IMR-90 (cell line): ENCODE data around the gene AKAP13. TPM values are rescaled to one million over a fixed set of nuclear protein-coding genes. Genes with fewer than 3 reads are reported as not detected.

Experiments used
- ATAC-seq: fragments of 200-7000 bp; cut with Tn5 transposase; 2 replicates; pipeline ENCODE4 v1.9.1; 2020; ENCODE audit warnings: low read depth, mild to moderate bottlenecking, moderate library complexity
- BruUV-seq: library from RNA; stranded (reverse); fragments of 400-500 nt; replicated peaks from 2 replicates; lab custom pipeline; 2021; lab: Mats Ljungman, UMichigan
- CTCF ChIA-PET: fragments of 300-600 bp; formaldehyde crosslinking; extraction: SDS; loops from one replicate; lab custom pipeline; 2021; ENCODE audit warnings: antibody characterized with exemption; lab: Yijun Ruan, JAX
- POLR2A ChIA-PET: fragments of 300-600 bp; sonication (Branson Sonifier 250); formaldehyde crosslinking; loops from one replicate; lab custom pipeline; 2022; ENCODE audit warnings: antibody characterized with exemption; ENCODE audit not compliant: unreplicated experiment; lab: Charles Lee
- DNase-seq: peaks from one replicate; pipeline ENCODE4 v3.0.0; 2013
- H2AFZ ChIP-seq: replicated peaks from 2 replicates; pipeline ENCODE3; 2013; ENCODE audit warnings: low read length, mild to moderate bottlenecking; ENCODE audit not compliant: poor library complexity
- H2AK5ac ChIP-seq: 2 replicates; pipeline ENCODE4 v1.6.1; 2013; ENCODE audit warnings: low read depth, low read length, inconsistent platforms
- H2AK9ac ChIP-seq: replicated peaks from 2 replicates; pipeline ENCODE3; 2013; ENCODE audit warnings: mild to moderate bottlenecking, low read depth, low read length, moderate library complexity; ENCODE audit not compliant: poor library complexity
- H2BK120ac ChIP-seq: 2 replicates; pipeline ENCODE4 v1.6.1; 2013; ENCODE audit warnings: low read depth, low read length, inconsistent platforms
- H2BK15ac ChIP-seq: 3 replicates; pipeline ENCODE4 v1.6.1; 2013; ENCODE audit warnings: low read depth, low read length, inconsistent platforms
- H2BK20ac ChIP-seq: 2 replicates; pipeline ENCODE4 v1.6.1; 2013; ENCODE audit warnings: low read depth, mild to moderate bottlenecking, inconsistent platforms, low read length, moderate library complexity
- H2BK5ac ChIP-seq: 2 replicates; pipeline ENCODE4 v1.6.1; 2013; ENCODE audit warnings: mild to moderate bottlenecking, low read depth, low read length, inconsistent platforms; ENCODE audit not compliant: poor library complexity, severe bottlenecking
- H3K14ac ChIP-seq: replicated peaks from 2 replicates; pipeline ENCODE4 v1.6.1; 2013; ENCODE audit warnings: low read depth, low read length, inconsistent platforms
- H3K18ac ChIP-seq: 2 replicates; pipeline ENCODE4 v1.6.1; 2013; ENCODE audit warnings: low read depth, low read length, control low read depth
- H3K23ac ChIP-seq: 2 replicates; pipeline ENCODE4 v1.6.1; 2013; ENCODE audit warnings: low read depth, low read length, inconsistent platforms
- H3K27ac ChIP-seq: 2 replicates; pipeline ENCODE4 v1.5.1; 2013; ENCODE audit warnings: mild to moderate bottlenecking, control low read depth, low read length; ENCODE audit not compliant: insufficient read depth
- H3K27me3 ChIP-seq: 2 replicates; pipeline ENCODE4 v1.6.1; 2013; ENCODE audit warnings: low read length; ENCODE audit not compliant: control insufficient read depth, insufficient read depth
- H3K36me3 ChIP-seq: 2 replicates; pipeline ENCODE4 v1.6.1; 2013; ENCODE audit warnings: low read length, mixed read lengths; ENCODE audit not compliant: control insufficient read depth, insufficient read depth
- H3K4ac ChIP-seq: 2 replicates; pipeline ENCODE4 v1.6.1; 2013; ENCODE audit warnings: low read depth, low read length, inconsistent platforms
- H3K4me1 ChIP-seq: 2 replicates; pipeline ENCODE4 v1.6.1; 2013; ENCODE audit warnings: low read length, mixed read lengths; ENCODE audit not compliant: control insufficient read depth, insufficient read depth
- H3K4me2 ChIP-seq: 2 replicates; pipeline ENCODE4 v1.6.1; 2013; ENCODE audit warnings: low read depth, mild to moderate bottlenecking, control low read depth, low read length, moderate library complexity
- H3K4me3 ChIP-seq: 2 replicates; pipeline ENCODE4 v1.5.1; 2013; ENCODE audit warnings: low read depth, mild to moderate bottlenecking, control low read depth, low read length, moderate library complexity; ENCODE audit not compliant: insufficient read depth
- H3K56ac ChIP-seq: 2 replicates; pipeline ENCODE4 v1.6.1; 2013; ENCODE audit warnings: low read length, inconsistent platforms; ENCODE audit not compliant: insufficient read depth; ENCODE audit errors: extremely low read depth
- H3K79me1 ChIP-seq, 2 experiments: 2 replicates each; pipeline ENCODE4 v1.6.1; 2013; ENCODE audit warnings: low read length in 2 of 2, inconsistent platforms in 1 of 2, low read depth in 1 of 2
- H3K9ac ChIP-seq: 2 replicates; pipeline ENCODE4 v1.6.1; 2013; ENCODE audit warnings: low read depth, low read length, control low read depth
- H3K9me1 ChIP-seq: 2 replicates; pipeline ENCODE4 v1.6.1; 2013; ENCODE audit warnings: low read length, inconsistent platforms; ENCODE audit not compliant: insufficient read depth
- H3K9me3 ChIP-seq: 2 replicates; pipeline ENCODE4 v1.6.1; 2013; ENCODE audit warnings: low read length; ENCODE audit not compliant: control insufficient read depth, insufficient read depth
- H4K20me1 ChIP-seq: 2 replicates; pipeline ENCODE4 v1.6.1; 2013; ENCODE audit warnings: low read length, inconsistent platforms; ENCODE audit not compliant: insufficient read depth
- H4K5ac ChIP-seq: 2 replicates; pipeline ENCODE4 v1.6.1; 2013; ENCODE audit warnings: mild to moderate bottlenecking, low read depth, low read length, control low read depth
- H4K8ac ChIP-seq, 2 experiments: 2 replicates each; pipeline ENCODE4 v1.6.1; 2013; ENCODE audit warnings: low read depth in 2 of 2, low read length in 2 of 2, control low read depth in 1 of 2, inconsistent platforms in 1 of 2
- H4K91ac ChIP-seq: 2 replicates; pipeline ENCODE4 v1.6.1; 2013; ENCODE audit warnings: low read depth, low read length, inconsistent platforms; ENCODE audit not compliant: insufficient read depth
- BHLHE40 ChIP-seq: fragments of 150-350 bp; IDR thresholded peaks from 2 replicates; pipeline ENCODE4 v1.6.1; 2016; ENCODE audit warnings: mild to moderate bottlenecking, low read depth, low read length
- CEBPB ChIP-seq: IDR thresholded peaks from 2 replicates; pipeline ENCODE4 v1.6.1; 2012; ENCODE audit warnings: low read depth, low read length, improper control_type of control experiment
- CHD1 ChIP-seq: IDR thresholded peaks from 2 replicates; pipeline ENCODE4 v1.6.1; 2012; ENCODE audit warnings: low read depth, low read length, improper control_type of control experiment
- FOS ChIP-seq: fragments of 150-350 bp; IDR thresholded peaks from 2 replicates; pipeline ENCODE4 v1.6.1; 2016; ENCODE audit warnings: low read depth, low read length
- MAFK ChIP-seq: IDR thresholded peaks from 2 replicates; pipeline ENCODE4 v1.6.1; 2012; ENCODE audit warnings: low read depth, low read length, improper control_type of control experiment
- MAZ ChIP-seq: IDR thresholded peaks from 2 replicates; pipeline ENCODE4 v1.6.1; 2012; ENCODE audit warnings: low read depth, mild to moderate bottlenecking, low read length, improper control_type of control experiment, moderate library complexity, borderline replicate concordance
- MXI1 ChIP-seq: IDR thresholded peaks from 2 replicates; pipeline ENCODE4 v1.6.1; 2012; ENCODE audit warnings: low read depth, mild to moderate bottlenecking, low read length, moderate library complexity, borderline replicate concordance
- NFE2L2 ChIP-seq: fragments of 150-350 bp; IDR thresholded peaks from 2 replicates; pipeline ENCODE4 v1.6.1; 2016; ENCODE audit warnings: low read depth, mild to moderate bottlenecking, low read length
- POLR2A ChIP-seq: IDR thresholded peaks from 2 replicates; pipeline ENCODE4 v1.6.1; 2012; ENCODE audit warnings: mild to moderate bottlenecking, low read depth, low read length
- RAD21 ChIP-seq: IDR thresholded peaks from 2 replicates; pipeline ENCODE4 v1.6.1; 2012; ENCODE audit warnings: low read length, improper control_type of control experiment
- RCOR1 ChIP-seq: IDR thresholded peaks from 2 replicates; pipeline ENCODE4 v1.6.1; 2012; ENCODE audit warnings: mild to moderate bottlenecking, low read length, improper control_type of control experiment; ENCODE audit not compliant: insufficient replicate concordance
- RFX5 ChIP-seq: IDR thresholded peaks from 2 replicates; pipeline ENCODE4 v1.8.0; 2012; ENCODE audit warnings: low read depth, mild to moderate bottlenecking, low read length, moderate library complexity
- SMC3 ChIP-seq: fragments of 150-350 bp; IDR thresholded peaks from 2 replicates; pipeline ENCODE4 v1.6.1; 2016; ENCODE audit warnings: low read depth, mild to moderate bottlenecking, antibody characterized with exemption, low read length, moderate library complexity
- WGBS, 2 experiments: methylation state at CpG; one replicate each; pipeline versions ENCODE4 v1.1.5 to v1.1.7; 2013; ENCODE audit warnings: missing lambda C conversion rate in 2 of 2; ENCODE audit not compliant: insufficient read length in 1 of 2; ENCODE audit errors: extremely low coverage in 2 of 2; 5-methylcytosine and 5-hydroxymethylcytosine counted together
- dilution Hi-C: fragments of 300-500 bp; cut with HindIII; formaldehyde crosslinking; loops from one replicate; pipeline ENCODE4 v1.14.3; 2018; ENCODE audit warnings: low sequenced_read_pairs; ENCODE audit not compliant: unreplicated experiment
- in situ Hi-C: fragments of 300-500 bp; cut with MboI; formaldehyde crosslinking; loops from 3 replicates; pipeline ENCODE4 v1.14.3; 2019; ENCODE audit warnings: low sequenced_read_pairs, inconsistent platforms, mixed read lengths
- intact Hi-C: fragments of 100-400 bp; cut with micrococcal nuclease; formaldehyde crosslinking; loops from 2 replicates; pipeline ENCODE4 v1.10.0; 2022
- polyA plus RNA-seq, 3 experiments: library from polyadenylated mRNA; depleted of rRNA; stranded (reverse); fragments of >200 nt; gene quantifications; 2 replicates each; pipeline ENCODE4 v1.2.3, GENCODE V29; 2012; ENCODE audit warnings: low replicate concordance in 1 of 3
- total RNA-seq: library from RNA; depleted of rRNA; stranded (reverse); fragments of >200 nt; gene quantifications from 2 replicates; pipeline ENCODE4 v1.2.3, GENCODE V29; 2012
- TF ChIP-seq, protein P1 (sequence below): fragments of 150-350 bp; IDR thresholded peaks from 2 replicates; pipeline ENCODE4 v1.6.1; 2016; ENCODE audit warnings: low read depth, mild to moderate bottlenecking, low read length, moderate library complexity, borderline replicate concordance
- TF ChIP-seq, protein P2 (sequence below): conservative IDR thresholded peaks from 2 replicates; pipeline ENCODE4 v1.5.1; 2012; ENCODE audit warnings: mild to moderate bottlenecking, low read depth, low read length, improper control_type of control experiment
- TF ChIP-seq, protein P3 (sequence below): fragments of 150-350 bp; IDR thresholded peaks from 2 replicates; pipeline ENCODE4 v1.6.1; 2017; ENCODE audit warnings: mild to moderate bottlenecking, antibody characterized with exemption, low read length, low read depth

AKAP13 gene
- total and polyA plus RNA-seq, 2 of the 4 experiments (the other 2 are of a cell fraction), result 10.4 to 46.4 TPM

DNA sequence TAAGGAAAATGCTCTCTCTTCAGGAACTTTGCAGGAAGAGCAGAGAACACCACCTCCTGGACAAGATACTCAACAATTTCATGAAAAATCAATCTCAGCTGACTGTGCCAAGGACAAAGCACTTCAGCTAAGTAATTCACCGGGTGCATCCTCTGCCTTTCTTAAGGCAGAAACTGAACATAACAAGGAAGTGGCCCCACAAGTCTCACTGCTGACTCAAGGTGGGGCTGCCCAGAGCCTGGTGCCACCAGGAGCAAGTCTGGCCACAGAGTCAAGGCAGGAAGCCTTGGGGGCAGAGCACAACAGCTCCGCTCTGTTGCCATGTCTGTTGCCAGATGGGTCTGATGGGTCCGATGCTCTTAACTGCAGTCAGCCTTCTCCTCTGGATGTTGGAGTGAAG, 200.5 kb downstream of the AKAP13 start:
- no peak overlapping the region for H3K27ac ChIP-seq
- H2AK5ac ChIP-seq, result no peak overlapping the region
- H2BK5ac ChIP-seq, result no peak overlapping the region
- H3K9ac ChIP-seq, result no peak overlapping the region
- no peak overlapping the region for H3K4me3 ChIP-seq
- POLR2A ChIA-PET, result no interaction called here
- intact Hi-C loops (no loop called here), in situ Hi-C loops (no loop called here), dilution Hi-C loops (no loop called here)
- H3K9me3 ChIP-seq, result no peaks in the 10 kb centered on the region
- DNase-seq, result no peak
- H3K14ac ChIP-seq, result no peak overlapping the region
- H2AFZ ChIP-seq, result no peak overlapping the region
- H4K5ac ChIP-seq, result no peak overlapping the region
- peaks cover 8% of the 10 kb centered on the region; the same call in 1 of the 2 replicates for H3K4me1 ChIP-seq
- H3K4me2 ChIP-seq, result no peak overlapping the region
- WGBS, 2 experiments, result 90% methylated on average over 2 of the region's 3 CpGs; no CpG with 5 or more reads in 1 of the 2 experiments
- H4K8ac ChIP-seq, result no peak overlapping the region
- H3K4ac ChIP-seq, result no peak overlapping the region
- peaks cover 12% of the 10 kb centered on the region for H3K9me1 ChIP-seq
- TF ChIP-seq MAFK (no peak), RAD21 (no peak), MAZ (no peak), CEBPB (no peak), BHLHE40 (no peak), NFE2L2 (no peak), RCOR1 (no peak), RFX5 (no peak), CHD1 (no peak), FOS (no peak), POLR2A (no peak), MXI1 (no peak), SMC3 (no peak)
- TF ChIP-seq, protein P1, sequence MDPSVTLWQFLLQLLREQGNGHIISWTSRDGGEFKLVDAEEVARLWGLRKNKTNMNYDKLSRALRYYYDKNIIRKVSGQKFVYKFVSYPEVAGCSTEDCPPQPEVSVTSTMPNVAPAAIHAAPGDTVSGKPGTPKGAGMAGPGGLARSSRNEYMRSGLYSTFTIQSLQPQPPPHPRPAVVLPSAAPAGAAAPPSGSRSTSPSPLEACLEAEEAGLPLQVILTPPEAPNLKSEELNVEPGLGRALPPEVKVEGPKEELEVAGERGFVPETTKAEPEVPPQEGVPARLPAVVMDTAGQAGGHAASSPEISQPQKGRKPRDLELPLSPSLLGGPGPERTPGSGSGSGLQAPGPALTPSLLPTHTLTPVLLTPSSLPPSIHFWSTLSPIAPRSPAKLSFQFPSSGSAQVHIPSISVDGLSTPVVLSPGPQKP, result no peak
- TF ChIP-seq, protein P2, sequence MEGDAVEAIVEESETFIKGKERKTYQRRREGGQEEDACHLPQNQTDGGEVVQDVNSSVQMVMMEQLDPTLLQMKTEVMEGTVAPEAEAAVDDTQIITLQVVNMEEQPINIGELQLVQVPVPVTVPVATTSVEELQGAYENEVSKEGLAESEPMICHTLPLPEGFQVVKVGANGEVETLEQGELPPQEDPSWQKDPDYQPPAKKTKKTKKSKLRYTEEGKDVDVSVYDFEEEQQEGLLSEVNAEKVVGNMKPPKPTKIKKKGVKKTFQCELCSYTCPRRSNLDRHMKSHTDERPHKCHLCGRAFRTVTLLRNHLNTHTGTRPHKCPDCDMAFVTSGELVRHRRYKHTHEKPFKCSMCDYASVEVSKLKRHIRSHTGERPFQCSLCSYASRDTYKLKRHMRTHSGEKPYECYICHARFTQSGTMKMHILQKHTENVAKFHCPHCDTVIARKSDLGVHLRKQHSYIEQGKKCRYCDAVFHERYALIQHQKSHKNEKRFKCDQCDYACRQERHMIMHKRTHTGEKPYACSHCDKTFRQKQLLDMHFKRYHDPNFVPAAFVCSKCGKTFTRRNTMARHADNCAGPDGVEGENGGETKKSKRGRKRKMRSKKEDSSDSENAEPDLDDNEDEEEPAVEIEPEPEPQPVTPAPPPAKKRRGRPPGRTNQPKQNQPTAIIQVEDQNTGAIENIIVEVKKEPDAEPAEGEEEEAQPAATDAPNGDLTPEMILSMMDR, result no peak
- TF ChIP-seq, protein P3, sequence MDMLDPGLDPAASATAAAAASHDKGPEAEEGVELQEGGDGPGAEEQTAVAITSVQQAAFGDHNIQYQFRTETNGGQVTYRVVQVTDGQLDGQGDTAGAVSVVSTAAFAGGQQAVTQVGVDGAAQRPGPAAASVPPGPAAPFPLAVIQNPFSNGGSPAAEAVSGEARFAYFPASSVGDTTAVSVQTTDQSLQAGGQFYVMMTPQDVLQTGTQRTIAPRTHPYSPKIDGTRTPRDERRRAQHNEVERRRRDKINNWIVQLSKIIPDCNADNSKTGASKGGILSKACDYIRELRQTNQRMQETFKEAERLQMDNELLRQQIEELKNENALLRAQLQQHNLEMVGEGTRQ, result no peak
- no peak overlapping the region for H2BK15ac ChIP-seq
- no peak overlapping the region for H2BK20ac ChIP-seq
- no peaks in the 10 kb centered on the region for H3K27me3 ChIP-seq
- H3K79me1 ChIP-seq, result peaks cover 36 to 67% of the 10 kb centered on the region in 2 experiments
- H3K18ac ChIP-seq, result no peak overlapping the region
- no peak for ATAC-seq
- no TSS peak for BruUV-seq
- H3K36me3 ChIP-seq, result peaks cover 27% of the 10 kb centered on the region
- H3K56ac ChIP-seq, result no peak overlapping the region
- no peak overlapping the region for H2AK9ac ChIP-seq
- peaks cover 4% of the 10 kb centered on the region; the same call in 1 of the 2 replicates for H4K20me1 ChIP-seq
- H3K23ac ChIP-seq, result no peak overlapping the region
- H4K91ac ChIP-seq, result no peak overlapping the region
- no peak overlapping the region for H2BK120ac ChIP-seq
- CTCF ChIA-PET, result interaction anchor here (1.2 kb wide), 1 partner anchor 16 kb away, joined by 3 read pairs; no protein-coding TSS in a partner anchor
